Measurements from ENCODE around the gene TMEM167A.
"Not testable (repeated sequence)": the region's sequence is repeated elsewhere in the genome, so short reads cannot be mapped to it uniquely, and the experiment has no call there.

TMEM167A gene

DNA sequence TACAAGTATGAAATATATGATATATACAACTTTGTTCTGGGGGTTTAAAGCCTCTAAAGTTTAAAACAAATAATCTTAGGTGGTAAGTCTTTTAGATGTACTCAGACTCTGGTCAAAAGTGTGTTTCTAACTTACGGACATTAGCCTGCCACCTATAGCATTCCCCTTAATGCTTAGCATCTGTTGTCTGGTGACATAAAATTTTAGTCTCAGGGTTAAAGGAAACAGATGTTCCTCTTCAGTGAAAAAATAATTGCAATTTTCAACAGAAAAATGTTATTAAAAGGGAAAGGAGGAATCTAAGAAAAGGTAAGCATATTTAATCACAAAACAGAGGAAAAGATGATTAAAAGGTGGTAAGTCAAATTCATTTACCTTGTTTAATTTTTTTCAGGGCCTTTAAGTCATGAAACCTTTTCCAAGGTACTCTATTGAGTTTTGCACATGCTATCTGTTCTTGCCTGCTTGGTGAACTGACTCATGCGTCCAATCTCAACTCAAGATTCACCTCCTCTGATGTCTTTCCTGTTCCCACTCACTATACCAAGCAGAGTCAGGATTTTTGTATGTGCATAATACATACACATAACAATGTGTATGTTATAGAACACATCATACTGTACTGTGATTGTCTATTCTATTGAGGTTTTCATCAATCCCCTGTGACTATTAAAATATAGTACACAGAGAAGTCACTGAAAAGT, 7.9 kb downstream of the TMEM167A start:
- no peak for TF ChIP-seq GATA1 (IDR thresholded peaks at IDR 0.05; ENCODE audit: low read depth, low read length)
- TF ChIP-seq POLR2A (IDR thresholded peaks at IDR 0.05; ENCODE audit: low read length): no peak
- peak in 1 of 2 experiments; percentile 10 for DNase-seq

DNA sequence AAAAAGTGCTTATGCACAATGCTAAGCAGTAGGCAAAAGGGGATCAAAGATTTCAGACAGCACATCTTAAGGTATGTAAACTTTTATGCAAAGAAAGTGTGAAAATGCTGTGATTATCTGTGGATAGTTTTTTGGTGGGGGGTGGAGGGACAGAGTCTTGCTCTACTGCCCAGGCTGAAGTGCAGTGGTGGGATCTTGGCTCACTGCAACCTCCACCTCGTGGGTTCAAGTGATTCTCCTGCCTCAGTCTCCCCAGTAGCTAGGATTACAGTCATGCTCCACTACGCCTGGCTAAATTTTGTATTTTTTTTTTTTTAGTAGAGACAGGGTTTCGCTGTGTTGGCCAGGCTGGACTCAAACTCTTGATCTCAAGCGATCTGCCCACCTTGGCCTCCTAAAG, 9.8 kb downstream of the TMEM167A start:
- not testable (repeated sequence) for DNase-seq

DNA sequence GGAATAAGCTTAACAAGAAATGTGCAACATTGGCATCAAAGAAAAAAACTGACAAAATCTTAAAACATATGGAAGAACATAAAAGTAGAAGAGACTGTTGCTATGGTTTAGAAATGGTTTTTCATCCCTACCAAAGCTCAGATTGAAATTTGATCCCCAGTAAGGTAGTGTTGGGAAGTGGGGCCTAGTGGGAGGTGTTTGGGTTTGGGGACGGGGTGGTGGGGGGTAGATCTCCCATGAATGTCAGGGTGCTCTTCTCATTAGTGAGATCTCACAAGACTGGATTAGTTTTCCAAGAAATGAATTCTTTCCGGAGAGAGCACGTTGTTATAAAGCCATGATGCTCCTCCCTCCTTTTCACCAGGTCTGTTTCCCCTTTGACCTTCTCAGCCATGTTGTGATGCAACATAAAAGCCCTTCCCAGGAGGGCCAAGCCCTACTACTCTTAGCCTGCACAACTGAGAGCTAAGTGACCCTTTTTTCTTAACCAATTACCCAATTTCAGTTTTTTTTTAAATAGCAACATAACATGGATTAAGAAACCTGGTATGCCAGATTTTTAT, 10.6 kb downstream of the TMEM167A start:
- DNase-seq: no peak
- TF ChIP-seq POLR2A (IDR thresholded peaks at IDR 0.05; ENCODE audit: low read length) (no peak), GATA1 (IDR thresholded peaks at IDR 0.05; ENCODE audit: low read depth, low read length) (no peak)

DNA sequence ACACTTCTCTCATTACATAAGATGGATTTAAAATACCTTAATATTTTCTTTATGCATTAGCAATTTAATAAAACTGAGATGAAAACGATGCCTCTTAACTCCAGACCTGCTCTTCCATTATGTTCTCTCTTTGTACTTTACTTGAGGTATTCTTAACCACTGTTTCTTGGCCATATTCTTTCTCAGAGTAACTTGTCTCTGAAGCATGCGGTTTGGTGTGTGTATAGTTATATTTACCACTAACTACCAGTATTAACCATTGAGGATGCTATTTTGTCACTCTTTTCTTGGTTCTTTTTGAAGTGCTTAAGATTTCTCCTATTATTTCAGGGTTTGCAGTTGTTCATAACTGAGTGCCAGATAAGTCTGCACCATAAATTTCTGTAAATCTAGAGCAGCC, 17.9 kb downstream of the TMEM167A start:
- no peak for TF ChIP-seq GATA1 (IDR thresholded peaks at IDR 0.05; ENCODE audit: low read depth, low read length)
- no peak for TF ChIP-seq POLR2A (IDR thresholded peaks at IDR 0.05; ENCODE audit: low read length)

GRCh38 chr5:83058726-83059125, 18.5 kb downstream of the TMEM167A start:
- TF ChIP-seq POLR2A (IDR thresholded peaks at IDR 0.05; ENCODE audit: low read length): no peak
- TF ChIP-seq GATA1 (IDR thresholded peaks at IDR 0.05; ENCODE audit: low read depth, low read length): no peak
- peak in 1 of 2 experiments; percentile 4 for DNase-seq

More for the DNA sequence above, 17.9 kb downstream of the TMEM167A start:
- no peak for DNase-seq

DNA sequence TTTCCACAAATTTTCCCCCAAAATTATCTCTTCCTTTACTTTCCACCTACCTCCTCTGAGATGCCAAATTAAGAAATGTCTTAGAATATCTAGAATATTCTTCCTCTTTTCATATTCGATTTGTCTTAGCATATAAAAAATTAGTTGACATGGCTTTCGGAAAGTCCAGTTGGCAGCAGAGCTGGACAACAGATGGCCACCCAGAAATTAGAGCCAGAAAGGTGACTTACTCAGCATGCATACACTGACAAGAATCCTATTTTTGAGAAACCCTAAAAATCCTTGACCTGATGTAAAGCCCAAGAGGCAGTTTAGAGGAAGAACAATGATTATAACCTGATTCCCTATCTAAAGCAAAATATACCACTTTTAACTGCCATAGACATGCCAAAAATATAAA, 22.0 kb downstream of the TMEM167A start:
- no peak for DNase-seq
- TF ChIP-seq POLR2A (IDR thresholded peaks at IDR 0.05; ENCODE audit: low read length): no peak
- TF ChIP-seq GATA1 (IDR thresholded peaks at IDR 0.05; ENCODE audit: low read depth, low read length): no peak

DNA sequence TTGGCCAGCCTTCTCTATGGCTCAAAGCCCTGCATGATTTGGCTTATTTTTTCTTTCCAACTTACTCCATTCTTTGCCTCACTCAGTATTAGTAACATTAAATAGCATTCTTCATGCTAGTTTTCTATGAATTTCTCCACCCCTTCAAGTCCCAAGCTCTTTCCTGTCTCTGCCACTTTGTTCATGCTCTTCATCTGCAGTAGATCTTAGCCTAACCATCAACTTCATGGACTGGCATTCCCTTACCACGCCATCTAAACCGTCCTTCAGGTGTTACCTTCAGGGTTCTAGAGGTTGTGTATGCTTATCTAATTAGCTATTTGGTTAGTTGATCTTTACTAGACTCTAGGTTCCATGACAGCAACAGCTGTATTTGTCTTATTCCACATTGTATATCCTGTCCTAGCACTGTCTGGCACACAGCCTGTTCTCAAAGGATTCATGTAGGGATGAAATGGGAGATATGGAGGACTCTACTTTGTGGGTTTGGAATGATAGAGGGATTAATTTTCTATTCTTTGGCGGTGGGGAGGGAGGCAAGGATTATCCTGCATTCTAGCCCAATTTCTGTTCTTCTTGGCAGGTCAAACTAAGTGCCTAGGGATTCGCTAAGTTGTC, 26.4 kb downstream of the TMEM167A start:
- DNase-seq: no peak
- TF ChIP-seq GATA1 (IDR thresholded peaks at IDR 0.05; ENCODE audit: low read depth, low read length) (no peak), POLR2A (IDR thresholded peaks at IDR 0.05; ENCODE audit: low read length) (no peak)

DNA sequence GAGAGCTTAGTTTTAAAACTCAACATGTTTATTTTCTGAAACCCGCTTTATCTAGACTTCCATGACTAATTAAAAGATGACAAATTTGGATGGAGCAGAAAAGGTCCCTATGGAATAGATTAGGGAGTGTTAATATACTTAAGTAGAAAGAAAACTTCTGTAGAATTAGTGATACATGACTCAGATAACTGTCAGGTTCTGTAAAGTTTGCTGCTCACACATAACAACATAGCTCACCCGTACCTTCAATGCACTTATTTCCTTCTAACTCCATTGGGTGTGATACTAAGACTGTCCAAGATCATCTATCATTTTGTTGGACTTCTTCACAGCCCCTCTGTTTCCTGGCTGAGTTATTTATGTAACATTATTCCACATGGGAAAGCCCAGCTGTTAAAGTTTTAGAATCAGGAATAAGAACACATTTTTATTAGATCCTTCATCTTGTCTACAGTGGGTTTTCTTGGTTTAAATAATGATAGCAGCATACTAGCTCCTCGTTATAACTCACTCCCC, 27.8 kb downstream of the TMEM167A start:
- TF ChIP-seq GATA1 (IDR thresholded peaks at IDR 0.05; ENCODE audit: low read depth, low read length): no peak
- TF ChIP-seq POLR2A (IDR thresholded peaks at IDR 0.05; ENCODE audit: low read length): no peak
- DNase-seq: no peak

DNA sequence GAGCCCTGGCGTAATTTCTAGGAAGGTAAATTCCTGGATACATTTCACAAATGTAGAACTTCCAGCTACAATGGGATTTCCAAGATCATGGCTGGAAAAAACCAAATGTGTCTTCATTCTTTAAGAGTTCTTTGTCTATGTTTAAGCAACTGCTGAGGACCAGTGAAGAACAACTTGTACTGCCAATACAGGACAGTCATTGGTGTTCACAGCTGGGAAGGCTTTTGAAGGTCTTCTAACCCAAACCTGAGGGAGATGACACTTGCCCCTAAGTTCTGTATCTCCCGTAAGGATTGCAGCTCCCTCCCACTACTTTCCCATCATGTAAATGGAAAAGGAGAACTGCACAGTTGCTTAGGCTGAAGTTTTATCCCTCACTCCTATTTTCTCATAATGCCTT, 28.4 kb downstream of the TMEM167A start:
- TF ChIP-seq GATA1 (IDR thresholded peaks at IDR 0.05; ENCODE audit: low read depth, low read length) (no peak), POLR2A (IDR thresholded peaks at IDR 0.05; ENCODE audit: low read length) (no peak)
- no peak for DNase-seq

GRCh38 chr5:83048277-83048676, 28.9 kb downstream of the TMEM167A start:
- no peak for DNase-seq
- TF ChIP-seq POLR2A (IDR thresholded peaks at IDR 0.05; ENCODE audit: low read length) (no peak), GATA1 (IDR thresholded peaks at IDR 0.05; ENCODE audit: low read depth, low read length) (no peak)

- TF ChIP-seq POLR2A (IDR thresholded peaks at IDR 0.05; ENCODE audit: low read length): no peak
- DNase-seq: peak in 1 of 2 experiments; percentile 10
These were observed 32.3 kb downstream of the TMEM167A start for GRCh38 chr5:83044926-83045325.

DNA sequence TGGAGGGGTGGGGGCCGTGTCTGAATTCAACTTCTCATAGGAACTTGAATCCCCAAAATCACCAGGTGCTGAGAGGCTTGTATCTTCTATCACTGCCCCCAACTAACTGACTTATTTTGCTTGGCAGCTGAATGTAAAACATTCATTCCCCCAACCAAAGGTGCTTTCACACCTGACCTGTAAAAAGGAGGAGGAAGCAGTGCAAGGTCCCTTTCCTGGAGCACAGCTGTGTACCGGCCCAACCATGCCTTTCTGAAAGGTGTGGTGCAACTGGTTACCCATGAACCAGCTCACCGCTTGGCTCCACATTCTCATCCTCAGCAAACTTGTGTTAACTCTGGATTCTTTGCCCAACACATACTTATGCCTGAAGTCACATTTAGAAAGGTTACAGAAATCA, 34.7 kb downstream of the TMEM167A start:
- TF ChIP-seq GATA1 (IDR thresholded peaks at IDR 0.05; ENCODE audit: low read depth, low read length) (no peak), POLR2A (IDR thresholded peaks at IDR 0.05; ENCODE audit: low read length) (no peak)
- DNase-seq: no peak

DNA sequence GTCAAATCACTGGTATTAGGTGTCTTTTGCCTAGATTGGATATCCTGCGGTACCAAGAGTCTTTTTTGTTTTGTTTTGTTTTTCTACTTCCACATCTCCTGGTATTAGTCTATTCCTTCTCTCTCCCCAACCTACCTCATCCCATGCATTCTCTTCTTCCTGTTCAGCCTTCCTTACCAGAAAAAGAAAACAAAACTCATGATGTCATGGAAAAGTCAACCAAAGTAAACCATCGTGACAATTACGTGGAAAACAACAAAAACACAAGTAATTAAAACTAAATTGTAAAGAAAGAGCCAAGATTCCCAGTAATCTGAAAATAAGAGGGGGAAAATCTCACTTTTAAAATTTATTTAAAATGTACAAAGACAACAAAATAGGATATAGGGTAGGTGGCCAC, 38.3 kb downstream of the TMEM167A start:
- no peak for DNase-seq
- TF ChIP-seq POLR2A (IDR thresholded peaks at IDR 0.05; ENCODE audit: low read length): no peak
- no peak for TF ChIP-seq GATA1 (IDR thresholded peaks at IDR 0.05; ENCODE audit: low read depth, low read length)

DNA sequence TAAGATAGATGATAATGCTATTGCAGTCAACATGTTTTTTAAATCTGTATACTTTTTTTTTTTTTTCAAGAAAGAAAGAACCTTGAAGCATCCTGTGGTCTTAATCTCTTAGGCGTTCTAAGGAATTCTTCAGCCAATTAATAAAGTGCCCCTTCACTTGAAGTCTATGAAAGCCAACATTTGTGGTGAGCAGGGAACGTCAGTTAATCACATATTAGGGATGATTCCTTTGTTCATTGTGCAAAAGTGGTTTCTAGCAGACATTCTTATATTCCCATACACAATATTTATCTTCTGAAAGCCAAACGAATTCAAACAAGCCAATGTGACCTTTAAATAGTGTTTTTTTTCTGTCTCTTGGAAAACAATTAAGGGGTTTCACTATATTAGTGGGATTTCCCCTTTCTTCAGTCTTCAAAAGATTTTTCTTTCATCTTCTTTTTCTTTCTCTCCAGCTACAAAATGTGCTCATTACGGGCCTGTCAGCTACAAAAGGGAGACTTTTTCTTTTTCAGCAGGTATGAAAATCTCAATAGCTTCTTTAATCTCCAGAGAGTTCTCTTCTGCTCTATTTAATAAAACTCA, 40.1 kb downstream of the TMEM167A start:
- TF ChIP-seq GATA1 (IDR thresholded peaks at IDR 0.05; ENCODE audit: low read depth, low read length) (no peak), POLR2A (IDR thresholded peaks at IDR 0.05; ENCODE audit: low read length) (no peak)
- DNase-seq: no peak

All from erythroblast (primary cell).